Activated CD4-positive, alpha-beta T cell treated with anti-CD3 and anti-CD28 coated beads, Interleukin-2, amount 10 ng/mL, durations not matched to agents 7 days and 5 days (primary cell): ENCODE results near the gene NPM3. TPM values are rescaled to one million over a fixed set of nuclear protein-coding genes. Genes with fewer than 3 reads are reported as not detected.

Experiments
- total RNA-seq, 2 experiments: library from RNA; stranded (reverse); gene quantifications; one replicate each; pipeline ENCODE4 v1.2.3, GENCODE V29; 2021

The NPM3 gene
- total RNA-seq, 2 experiments from 2014 or later = 25.9 to 30.3 TPM

Other genes starting within 250 kb of the NPM3 start
- 10 to 100 TPM; 26.5 to 35.3 TPM for gene POLL, start 195.2 kb downstream of the NPM3 start, total RNA-seq
- 1 to 10 TPM; 2.9 to 3.1 TPM for gene DPCD, start 195.1 kb downstream of the NPM3 start, total RNA-seq
- 10 to 100 TPM; 40.7 to 45.4 TPM for gene FBXW4, start 88.3 kb downstream of the NPM3 start, total RNA-seq
- gene FGF8, start 7.3 kb downstream of the NPM3 start, total RNA-seq = not detected
- 100 to 1,000 TPM; 135 to 145 TPM for gene OGA, start 35.0 kb upstream of the NPM3 start, total RNA-seq
- 1 to 10 TPM; 3.5 to 4.5 TPM for gene KCNIP2, start 60.4 kb upstream of the NPM3 start, total RNA-seq